KMS-11 (cell line): ENCODE data around the gene UQCRC1.

Source experiments
- H2AFZ ChIP-seq: fragments of 200-600 bp; sonication (generic); 2 replicates; pipeline ENCODE4 v1.6.1; 2016; ENCODE audit warnings: antibody characterized with exemption, mixed run types, low read depth
- H3K27ac ChIP-seq: fragments of 200-600 bp; sonication (generic); 2 replicates; pipeline ENCODE4 v1.6.1; 2016; ENCODE audit warnings: mild to moderate bottlenecking, mixed run types
- H3K27me3 ChIP-seq: fragments of 200-600 bp; sonication (generic); 2 replicates; pipeline ENCODE4 v1.6.1; 2017; ENCODE audit warnings: mild to moderate bottlenecking, low read depth, mixed run types, moderate library complexity; ENCODE audit not compliant: insufficient read depth
- H3K36me3 ChIP-seq: fragments of 200-600 bp; sonication (generic); 2 replicates; pipeline ENCODE4 v1.6.1; 2017; ENCODE audit warnings: mild to moderate bottlenecking, mixed run types; ENCODE audit not compliant: insufficient read depth
- H3K4me1 ChIP-seq: fragments of 200-600 bp; sonication (generic); 2 replicates; pipeline ENCODE4 v1.6.1; 2016; ENCODE audit warnings: mild to moderate bottlenecking, low read depth, mixed run types; ENCODE audit not compliant: poor library complexity, severe bottlenecking
- H3K4me2 ChIP-seq: fragments of 200-600 bp; sonication (generic); 2 replicates; pipeline ENCODE4 v1.7.0; 2016; ENCODE audit warnings: mild to moderate bottlenecking, mixed run types
- H3K4me3 ChIP-seq: fragments of 200-600 bp; sonication (generic); IDR thresholded peaks from 2 replicates; pipeline ENCODE4 v1.6.1; 2017; ENCODE audit warnings: low read depth, low read length, mixed read lengths; ENCODE audit not compliant: insufficient read depth
- H3K79me2 ChIP-seq: fragments of 200-600 bp; sonication (generic); 2 replicates; pipeline ENCODE4 v1.6.1; 2016; ENCODE audit warnings: low read depth, mixed run types; ENCODE audit not compliant: insufficient read depth
- H3K9ac ChIP-seq: fragments of 200-600 bp; sonication (generic); 2 replicates; pipeline ENCODE4 v1.6.1; 2016; ENCODE audit warnings: mild to moderate bottlenecking, mixed run types
- H4K20me1 ChIP-seq: fragments of 200-600 bp; sonication (generic); 2 replicates; pipeline ENCODE4 v1.6.1; 2016; ENCODE audit warnings: mild to moderate bottlenecking, mixed run types; ENCODE audit not compliant: insufficient read depth
- CTCF ChIP-seq: fragments of 200-600 bp; sonication (generic); conservative IDR thresholded peaks from 2 replicates; pipeline ENCODE4 v1.6.1; 2017; ENCODE audit warnings: low read depth, mild to moderate bottlenecking, antibody characterized with exemption, low read length, moderate library complexity, mixed read lengths

Gene UQCRC1

GRCh38 chr3:48631516-48632448 lies 22.3 kb upstream of the UQCRC1 start:
- TF ChIP-seq CTCF, result no peak
- Histone ChIP-seq H2AFZ (no peak overlapping the region), H3K27ac (no peak overlapping the region), H3K4me3 (no peak overlapping the region), H3K4me1 (no peaks in the 10 kb centered on the region), H3K27me3 (no peaks in the 10 kb centered on the region), H3K36me3 (no peaks in the 10 kb centered on the region), H3K9ac (no peak overlapping the region), H4K20me1 (no peaks in the 10 kb centered on the region), H3K79me2 (no peaks in the 10 kb centered on the region), H3K4me2 (no peak overlapping the region)

GRCh38 chr3:48630833-48631232 lies 21.4 kb upstream of the UQCRC1 start:
- no peaks in the 10 kb centered on the region for H3K36me3 ChIP-seq
- no peak overlapping the region for H2AFZ ChIP-seq
- H3K4me3 ChIP-seq, result no peak overlapping the region
- H3K27me3 ChIP-seq, result no peaks in the 10 kb centered on the region
- H3K79me2 ChIP-seq, result no peaks in the 10 kb centered on the region
- H3K27ac ChIP-seq, result no peak overlapping the region
- no peak overlapping the region for H3K4me2 ChIP-seq
- no peak overlapping the region for H3K9ac ChIP-seq
- H4K20me1 ChIP-seq, result no peaks in the 10 kb centered on the region
- no peaks in the 10 kb centered on the region for H3K4me1 ChIP-seq
- no peak for TF ChIP-seq CTCF

- H4K20me1 ChIP-seq, result no peaks in the 10 kb centered on the region
- H3K9ac ChIP-seq, result no peak overlapping the region
- H3K4me3 ChIP-seq, result no peak overlapping the region
- no peak overlapping the region for H3K4me2 ChIP-seq
- no peak overlapping the region for H3K27ac ChIP-seq
- TF ChIP-seq CTCF, result no peak
- H3K36me3 ChIP-seq, result no peaks in the 10 kb centered on the region
- no peak overlapping the region for H2AFZ ChIP-seq
- H3K27me3 ChIP-seq, result no peaks in the 10 kb centered on the region
- no peaks in the 10 kb centered on the region for H3K4me1 ChIP-seq
- H3K79me2 ChIP-seq, result no peaks in the 10 kb centered on the region
Observed at GRCh38 chr3:48630407-48630806, 21.0 kb upstream of the UQCRC1 start.

- Histone ChIP-seq H3K79me2 (no peaks in the 10 kb centered on the region), H3K4me3 (no peak overlapping the region)
Observed at GRCh38 chr3:48629894-48630293, 20.4 kb upstream of the UQCRC1 start.

More at GRCh38 chr3:48629894-48630293, 20.4 kb upstream of the UQCRC1 start:
- TF ChIP-seq CTCF, result no peak
- no peaks in the 10 kb centered on the region for H4K20me1 ChIP-seq
- H2AFZ ChIP-seq, result no peak overlapping the region
- no peak overlapping the region for H3K27ac ChIP-seq
- no peak overlapping the region for H3K4me2 ChIP-seq
- H3K36me3 ChIP-seq, result no peaks in the 10 kb centered on the region
- no peaks in the 10 kb centered on the region for H3K27me3 ChIP-seq
- no peaks in the 10 kb centered on the region for H3K4me1 ChIP-seq
- no peak overlapping the region for H3K9ac ChIP-seq
